Amygdala (tissue), 56 donors: ENCODE measurements around the gene RNF208.

Source experiments
- DNase-seq, 56 donors: peaks; one replicate each; lab custom pipeline; 2025; lab: John Stamatoyannopoulos, UW

Gene RNF208, protein sequence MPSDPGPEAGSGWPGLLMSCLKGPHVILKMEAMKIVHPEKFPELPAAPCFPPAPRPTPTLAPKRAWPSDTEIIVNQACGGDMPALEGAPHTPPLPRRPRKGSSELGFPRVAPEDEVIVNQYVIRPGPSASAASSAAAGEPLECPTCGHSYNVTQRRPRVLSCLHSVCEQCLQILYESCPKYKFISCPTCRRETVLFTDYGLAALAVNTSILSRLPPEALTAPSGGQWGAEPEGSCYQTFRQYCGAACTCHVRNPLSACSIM

DNA sequence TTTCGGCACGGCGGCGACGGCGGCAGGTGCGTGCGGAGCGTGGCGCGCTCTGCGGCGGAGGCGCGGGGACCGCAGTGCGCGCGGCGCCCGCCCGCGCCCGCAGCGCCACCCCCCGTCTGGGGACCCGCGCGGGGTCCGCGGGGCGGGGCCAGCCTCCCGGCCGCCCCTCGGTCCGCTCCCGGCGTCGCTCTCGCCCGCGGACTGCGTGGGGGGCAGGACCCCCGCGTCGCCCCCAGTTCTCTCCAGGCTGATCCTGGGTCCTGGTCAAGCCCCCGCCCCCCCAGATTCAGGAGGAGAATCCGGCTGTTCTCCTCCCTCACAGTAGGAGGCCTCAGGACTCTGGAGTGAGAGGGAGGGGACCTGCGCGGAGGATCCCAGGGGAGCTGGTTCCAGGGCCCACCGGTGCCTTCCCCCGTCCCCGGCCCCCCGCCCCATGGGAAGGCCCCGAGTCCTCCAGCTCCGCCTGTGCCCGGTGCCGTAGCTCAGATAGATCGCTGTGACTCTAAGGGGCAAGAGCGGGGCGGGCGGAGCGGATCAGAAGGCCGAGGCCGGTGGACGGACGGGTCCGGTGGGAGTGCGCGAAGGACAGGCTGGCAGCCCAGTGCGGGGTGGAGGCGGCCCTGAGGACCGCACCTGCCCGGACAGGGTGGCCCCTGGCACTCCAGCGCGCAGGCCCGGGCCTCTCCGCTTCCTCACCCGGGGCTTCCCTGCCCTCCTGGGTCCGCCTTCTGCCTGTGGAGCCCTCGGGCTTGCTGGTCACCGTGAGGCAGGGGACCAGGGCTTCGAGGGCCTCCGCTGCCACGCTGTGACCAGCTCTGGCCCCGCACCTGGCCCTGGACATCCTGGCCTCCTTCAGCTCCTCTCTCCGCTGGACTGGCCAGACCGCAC is at the start of gene RNF208:
TSS of gene RNF208 (minus strand) at position 51 of the 888 bp plus-strand sequence. CDS start 1,028 bp downstream, outside the sequence.
- peak in 8 of 56 donors; percentile 24 to 62 (median 46) for DNase-seq

DNA sequence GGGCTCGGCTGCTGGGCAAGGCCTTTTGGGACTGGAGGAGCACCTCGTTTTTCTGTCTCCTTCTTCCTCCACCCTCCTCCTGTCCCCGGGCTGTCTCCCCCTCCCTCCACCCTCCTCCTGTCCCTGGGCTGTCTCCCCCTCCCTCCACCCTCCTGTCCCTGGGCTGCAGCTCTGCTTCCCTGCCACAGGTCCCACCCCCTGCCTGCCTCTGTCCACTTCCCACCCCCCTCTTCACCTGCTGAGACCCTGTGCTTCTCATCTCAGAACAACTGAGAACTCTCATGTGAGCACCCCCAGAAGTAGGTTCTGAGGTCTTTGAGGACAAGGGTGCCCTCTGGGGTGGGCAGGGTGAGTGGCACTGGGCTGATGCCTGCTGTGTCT is 49.6 kb upstream of the RNF208 start:
- no peak for DNase-seq

DNA sequence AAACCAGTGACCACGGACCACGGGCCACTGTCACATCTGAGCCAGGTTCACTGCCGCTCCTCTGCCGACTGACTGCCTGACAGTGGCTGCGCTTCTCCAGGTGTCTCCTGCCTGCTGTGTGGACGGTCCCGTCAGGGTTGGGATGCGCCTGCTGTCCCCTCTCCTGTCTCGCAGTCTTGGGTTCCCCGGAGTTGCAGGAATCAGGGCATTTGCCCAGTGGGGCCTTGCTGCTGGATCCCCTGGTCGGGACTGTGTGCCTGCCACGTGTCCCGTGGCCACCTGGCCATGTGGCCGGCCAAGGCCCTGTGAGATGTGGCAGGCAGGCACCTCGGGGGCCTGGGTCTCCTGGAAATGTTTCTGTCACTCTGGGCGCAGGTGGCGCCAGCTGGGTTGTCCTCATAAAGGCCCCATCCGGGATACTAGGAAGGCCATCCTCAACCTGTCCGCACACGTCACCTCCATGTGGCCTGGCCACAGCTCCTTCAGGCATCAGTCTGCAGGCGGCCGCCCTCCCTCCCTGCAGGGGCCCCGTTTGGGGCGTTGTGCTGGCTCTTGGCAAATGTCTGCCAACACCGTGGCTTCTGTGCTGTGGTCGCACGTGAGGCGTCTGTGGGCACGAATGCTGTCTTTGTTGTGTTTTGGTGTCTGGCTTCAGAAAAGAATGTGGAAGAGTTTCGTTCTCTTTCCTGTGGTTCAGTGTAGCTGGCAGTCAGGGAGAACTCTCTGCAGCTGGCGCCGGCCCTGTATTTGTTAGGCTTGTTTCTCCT is 49.1 kb upstream of the RNF208 start:
- no peak for DNase-seq

DNA sequence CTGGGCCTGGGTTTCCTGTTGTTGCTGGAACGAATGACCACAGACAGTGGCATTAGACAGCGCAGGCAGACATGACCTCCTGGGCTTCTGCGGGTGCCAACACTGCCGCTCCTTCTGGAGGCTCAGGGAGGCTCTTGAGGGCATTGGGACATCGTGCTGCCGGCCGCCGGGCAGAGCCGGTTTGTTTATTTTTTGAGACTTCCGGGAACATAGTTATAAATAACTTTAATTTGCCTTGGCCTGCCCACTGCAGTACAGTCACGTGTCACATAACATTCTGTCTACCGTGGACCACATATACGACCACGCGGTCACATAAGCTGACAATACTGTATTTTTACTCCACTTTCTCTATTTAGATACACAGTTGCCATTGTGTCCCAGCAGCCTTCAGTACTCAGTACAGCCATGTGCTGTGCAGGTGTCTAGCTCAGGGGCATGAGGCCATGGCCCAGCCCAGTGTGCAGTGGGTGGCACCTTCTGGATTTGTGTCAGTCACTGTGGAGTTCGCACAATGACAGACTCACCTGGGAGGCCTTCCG is 47.3 kb upstream of the RNF208 start:
- no peak for DNase-seq

DNA sequence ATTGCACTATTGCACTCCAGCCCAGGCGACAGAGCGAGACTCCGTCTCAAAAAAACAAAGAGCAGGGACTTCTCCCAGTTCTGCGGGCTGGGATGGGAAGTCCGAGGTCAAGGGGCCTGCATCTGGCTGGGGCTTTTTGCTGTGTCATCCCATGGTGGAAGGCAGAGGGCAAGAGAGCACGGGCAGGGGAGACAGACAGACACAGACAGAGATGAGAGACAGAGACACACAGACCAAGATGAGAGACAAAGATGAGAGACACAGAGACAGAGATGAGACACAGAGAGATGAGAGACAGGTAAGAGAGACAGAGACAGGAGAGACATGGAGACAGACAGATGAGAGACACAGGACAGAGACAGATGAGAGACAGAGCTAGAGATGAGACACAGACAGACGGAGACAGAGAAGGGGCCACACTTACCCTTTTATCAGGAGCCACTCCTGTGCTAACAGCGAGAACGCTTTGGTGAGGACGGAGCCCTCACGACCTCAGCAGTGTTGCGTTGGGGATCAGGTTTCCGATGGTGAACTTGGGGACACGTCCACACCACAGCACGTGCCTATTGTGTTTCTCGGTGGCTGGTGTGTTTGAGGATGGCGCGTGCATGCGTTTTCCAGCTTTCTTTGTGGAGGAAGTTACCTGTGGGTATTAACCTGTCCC is 46.6 kb upstream of the RNF208 start:
- no peak for DNase-seq

DNA sequence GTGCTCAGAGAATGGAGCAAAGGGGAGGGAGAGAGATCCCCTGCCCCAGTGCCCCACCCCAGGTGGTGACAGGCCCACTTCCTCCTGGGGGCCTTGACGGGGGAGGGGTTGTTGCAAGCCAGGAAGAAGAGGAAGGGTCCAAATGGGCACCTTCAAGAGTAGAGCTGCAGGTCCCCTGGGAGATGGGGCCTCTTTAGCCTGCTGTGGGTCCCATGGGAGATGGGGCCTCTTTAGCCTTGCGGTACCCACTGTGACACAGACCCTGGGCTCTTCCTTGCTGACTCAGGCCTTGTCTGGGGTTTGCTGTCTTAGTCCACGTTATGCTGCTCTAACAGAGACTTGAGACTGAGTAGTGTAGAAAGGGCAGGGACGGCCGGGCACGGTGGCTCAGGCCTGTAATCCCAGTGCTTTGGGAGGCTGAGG is 45.9 kb upstream of the RNF208 start:
- DNase-seq, result no peak

DNA sequence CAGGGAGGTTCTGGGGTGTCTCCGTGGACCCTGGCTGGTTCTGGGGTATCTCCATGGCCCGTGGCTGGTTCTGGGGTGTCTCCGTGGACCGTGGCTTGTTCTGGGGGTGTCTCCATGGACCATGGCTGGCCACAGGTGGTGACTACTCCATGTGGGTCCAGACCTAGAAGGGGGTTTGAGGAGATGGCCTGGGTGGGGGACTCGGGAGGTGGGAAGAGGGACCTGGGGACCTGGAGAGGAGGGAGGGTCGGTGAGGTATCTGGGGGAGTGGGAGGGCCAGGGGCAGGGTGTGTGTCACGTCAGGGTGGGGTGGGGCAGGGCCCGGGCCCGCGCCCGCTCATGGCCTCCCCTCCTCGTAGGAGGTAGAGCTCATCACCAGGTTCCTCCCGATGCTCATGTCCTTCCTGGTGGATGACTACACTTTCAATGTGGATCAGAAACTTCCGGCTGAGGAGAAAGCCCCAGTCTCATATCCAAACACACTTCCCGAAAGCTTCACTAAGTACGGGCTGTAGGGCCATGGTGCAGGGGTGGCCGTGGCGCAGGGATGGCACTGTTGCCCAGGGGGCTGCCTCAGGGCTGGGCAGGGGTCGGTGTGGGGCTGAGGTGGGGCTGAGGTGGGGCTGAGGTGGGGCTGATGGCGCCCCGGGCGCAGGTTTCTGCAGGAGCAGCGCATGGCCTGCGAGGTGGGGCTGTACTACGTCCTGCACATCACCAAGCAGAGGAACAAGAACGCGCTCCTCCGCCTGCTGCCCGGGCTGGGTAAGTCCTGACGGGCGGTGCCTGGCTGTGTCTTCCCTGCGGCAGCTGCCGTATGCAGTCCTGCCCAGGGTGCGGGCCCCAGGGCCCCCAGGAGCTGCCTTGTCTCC is 44.8 kb upstream of the RNF208 start:
- DNase-seq, result no peak

DNA sequence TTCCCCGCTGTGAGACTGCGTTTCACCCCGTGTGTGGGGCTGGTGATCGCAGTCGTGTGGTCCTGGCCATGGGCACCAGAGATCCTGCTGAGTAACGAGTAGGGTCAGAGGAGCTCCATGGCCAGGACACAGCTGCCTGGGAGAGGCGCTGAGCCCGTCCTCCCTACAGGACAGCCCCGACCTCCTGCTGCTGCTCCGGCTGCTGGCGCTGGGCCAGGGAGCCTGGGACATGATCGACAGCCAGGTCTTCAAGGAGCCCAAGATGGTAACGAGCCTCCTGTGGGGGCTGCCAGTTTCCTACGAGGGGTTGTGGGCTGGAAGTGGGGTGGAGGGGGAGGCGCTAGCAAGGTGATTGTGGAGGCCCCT is 44.1 kb upstream of the RNF208 start:
- no peak for DNase-seq

DNA sequence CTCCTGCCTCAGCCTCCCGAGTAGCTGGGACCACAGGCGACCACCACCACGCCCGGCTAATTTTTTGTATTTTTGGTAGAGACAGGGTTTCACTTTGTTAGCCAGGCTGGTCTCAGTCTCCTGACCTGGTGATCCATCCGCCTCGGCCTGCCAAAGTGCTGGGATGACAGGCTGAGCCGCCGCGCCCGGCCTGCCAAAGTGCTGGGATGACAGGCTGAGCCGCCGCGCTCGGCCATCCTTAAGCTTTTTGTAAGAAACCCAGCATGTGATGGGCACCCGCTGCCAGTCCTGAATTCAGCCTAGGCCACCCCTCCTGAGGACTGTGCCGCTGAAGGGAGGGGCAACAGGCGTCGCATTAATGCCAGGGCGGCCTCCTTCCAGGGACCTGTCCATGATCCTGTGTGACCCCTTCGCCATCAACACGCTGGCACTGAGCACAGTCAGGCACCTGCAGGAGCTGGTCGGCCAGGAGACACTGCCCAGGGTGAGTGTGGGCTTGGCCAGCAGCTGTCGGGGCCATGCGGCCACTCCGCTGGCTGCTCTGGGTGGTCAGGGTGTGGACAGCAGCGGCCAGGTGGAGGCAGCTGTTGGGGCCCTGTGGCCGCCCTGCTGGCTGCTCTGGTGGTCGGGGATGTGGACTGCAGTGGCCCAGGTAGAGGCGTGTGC is 43.6 kb upstream of the RNF208 start:
- DNase-seq, result no peak

DNA sequence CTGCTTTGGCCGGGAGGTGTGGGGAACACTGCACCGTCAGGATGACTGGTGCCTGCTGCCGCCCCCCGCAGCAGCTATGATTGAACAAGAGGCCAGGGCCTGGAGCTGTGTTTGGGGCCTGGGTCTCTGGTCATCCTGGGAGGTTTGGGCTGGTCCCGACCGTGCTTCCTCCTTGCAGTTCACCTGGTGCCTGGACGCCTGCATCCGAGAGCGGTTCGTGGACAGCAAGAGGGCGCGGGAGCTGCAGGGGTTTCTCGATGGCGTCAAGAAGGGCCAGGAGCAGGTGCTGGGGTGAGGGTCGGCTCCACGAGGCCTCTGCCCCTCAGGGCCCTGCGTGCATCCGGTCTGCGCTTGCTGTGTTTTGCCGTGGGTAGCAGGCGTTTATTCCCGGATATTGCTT is 42.0 kb upstream of the RNF208 start:
- DNase-seq, result no peak

DNA sequence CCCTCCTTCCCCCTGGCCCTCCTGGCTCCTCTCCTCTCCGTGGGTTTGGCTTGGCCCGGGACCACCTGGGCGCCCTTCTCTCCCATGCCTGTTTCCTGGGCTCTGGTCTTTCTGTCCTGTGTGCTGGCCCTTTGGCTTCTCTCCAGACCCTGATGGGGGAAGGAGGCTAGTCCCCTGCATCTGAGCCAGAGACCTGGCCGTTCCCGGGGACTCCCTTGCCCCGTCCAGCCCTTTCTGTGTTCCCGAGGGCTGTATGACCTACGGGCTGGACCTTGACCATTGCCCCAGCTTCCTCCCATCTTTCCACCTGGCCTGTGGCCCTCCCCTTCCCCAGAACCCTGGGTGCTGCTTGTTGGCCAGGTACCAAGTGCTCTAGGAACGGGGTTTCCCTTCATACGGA is 41.5 kb upstream of the RNF208 start:
- DNase-seq, result no peak

DNA sequence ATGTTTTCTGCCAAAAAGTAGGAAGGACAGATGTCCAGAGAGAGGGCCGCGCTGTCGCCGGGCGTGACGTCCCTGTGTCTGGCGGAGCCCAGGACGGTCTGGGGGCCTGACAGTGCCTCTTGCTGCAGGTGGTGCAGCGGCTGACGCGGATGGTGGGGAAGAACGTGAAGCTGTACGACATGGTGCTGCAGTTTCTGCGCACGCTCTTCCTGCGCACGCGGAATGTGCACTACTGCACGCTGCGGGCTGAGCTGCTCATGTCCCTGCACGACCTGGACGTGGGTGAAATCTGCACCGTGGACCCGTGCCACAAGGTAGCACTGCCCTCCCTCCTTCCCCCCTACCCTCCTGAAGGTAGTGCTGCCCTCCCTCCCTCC is 40.9 kb upstream of the RNF208 start:
- no peak for DNase-seq

DNA sequence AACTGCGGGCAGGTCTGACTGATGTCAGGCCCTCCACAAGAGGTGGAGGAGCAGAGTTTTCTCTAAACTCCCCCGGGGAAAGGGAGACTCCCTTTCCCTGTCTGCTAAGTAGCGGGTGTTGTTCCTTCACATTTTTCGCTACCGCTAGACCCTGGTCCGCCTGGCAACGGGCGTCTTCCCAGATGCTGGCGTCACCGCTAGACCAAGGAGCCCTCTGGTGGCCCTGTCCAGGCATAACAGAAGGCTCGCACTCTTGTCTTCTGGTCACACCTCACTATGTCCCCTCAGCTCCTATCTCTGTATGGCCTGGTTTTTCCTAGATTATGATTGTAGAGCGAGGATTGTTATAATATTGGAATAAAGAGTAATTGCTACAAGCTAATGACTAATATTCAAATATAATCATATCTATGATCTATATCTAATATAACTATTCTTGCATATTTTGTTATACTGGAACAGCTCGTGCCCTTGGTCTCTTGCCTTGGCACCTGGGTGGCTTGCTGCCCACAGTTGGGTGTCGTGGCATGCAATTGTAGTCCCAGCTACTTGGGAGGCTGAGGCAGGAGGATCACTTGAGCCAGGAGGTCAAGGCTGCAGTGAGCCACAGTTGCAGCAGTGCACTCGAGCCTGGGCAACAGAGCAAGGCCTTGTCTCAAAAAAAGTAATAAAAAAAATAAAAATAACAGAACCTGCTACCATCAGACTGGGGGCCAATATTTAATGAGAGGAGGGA is 40.3 kb upstream of the RNF208 start:
- peak in 8 of 56 donors; percentile 11 to 41 (median 30) for DNase-seq

DNA sequence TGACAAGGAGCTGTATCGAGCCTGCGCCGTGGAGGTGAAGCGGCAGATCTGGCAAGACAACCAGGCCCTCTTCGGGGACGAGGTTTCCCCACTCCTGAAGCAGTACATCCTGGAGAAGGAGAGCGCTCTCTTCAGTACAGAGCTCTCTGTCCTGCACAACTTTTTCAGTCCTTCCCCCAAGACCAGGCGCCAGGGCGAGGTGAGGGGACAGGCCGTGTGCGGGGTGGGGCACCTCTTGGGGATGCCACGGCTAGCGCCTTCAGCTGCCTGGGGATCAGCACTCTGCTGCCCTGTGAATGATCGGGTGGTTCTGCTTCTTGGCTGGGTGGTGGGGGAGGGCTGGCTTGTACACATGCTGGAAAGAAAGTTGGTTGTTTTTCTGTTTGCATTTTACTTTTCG is 34.8 kb upstream of the RNF208 start:
- no peak for DNase-seq

DNA sequence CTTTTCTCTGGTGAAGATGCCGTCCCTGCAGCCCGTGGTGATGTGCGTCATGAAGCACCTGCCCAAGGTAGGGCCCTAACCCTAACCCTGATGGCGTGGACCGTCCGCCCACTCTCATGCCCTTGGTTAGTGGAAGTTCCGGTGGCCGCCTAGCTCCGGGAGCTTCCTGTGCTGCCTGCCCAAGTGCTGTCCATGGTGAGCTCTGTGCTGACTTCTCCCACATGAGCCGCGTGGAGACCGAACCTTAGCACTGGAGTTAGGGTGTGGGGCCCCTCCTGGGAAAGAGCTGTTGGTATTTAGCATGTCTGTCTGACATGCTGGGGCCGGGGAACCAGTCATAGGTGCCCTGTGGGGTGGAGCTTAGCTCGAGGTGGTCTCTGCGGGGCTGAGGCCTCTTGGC is 34.3 kb upstream of the RNF208 start:
- DNase-seq, result no peak

DNA sequence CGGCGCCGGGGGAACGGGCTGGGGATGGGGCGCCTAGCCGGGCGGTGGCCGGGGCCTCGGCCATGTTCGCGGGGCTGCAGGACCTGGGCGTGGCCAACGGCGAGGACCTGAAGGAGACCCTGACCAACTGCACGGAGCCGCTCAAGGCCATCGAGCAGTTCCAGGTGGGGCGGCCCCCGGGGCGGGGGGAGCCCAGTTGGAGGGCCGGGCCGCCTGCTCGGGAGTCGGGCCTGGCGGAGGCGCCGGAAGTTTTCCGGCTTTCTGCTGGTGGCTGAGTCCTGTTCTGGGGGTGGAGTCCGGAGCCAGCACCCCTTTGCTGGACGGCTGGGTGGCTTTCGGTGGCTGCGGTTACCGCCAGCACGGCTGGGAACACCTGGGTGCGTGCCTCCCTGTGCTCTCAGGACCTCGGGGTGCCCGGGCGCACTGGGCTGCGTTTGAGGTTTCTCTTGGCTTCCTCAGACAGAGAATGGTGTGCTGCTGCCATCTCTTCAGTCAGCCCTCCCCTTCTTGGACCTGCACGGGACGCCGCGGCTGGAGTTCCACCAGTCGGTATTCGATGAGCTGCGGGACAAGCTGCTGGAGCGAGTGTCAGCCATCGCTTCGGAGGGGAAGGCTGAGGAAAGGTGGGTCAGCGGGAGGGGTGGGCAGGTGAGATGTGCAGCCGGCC is 33.5 kb upstream of the RNF208 start:
- DNase-seq, result no peak

DNA sequence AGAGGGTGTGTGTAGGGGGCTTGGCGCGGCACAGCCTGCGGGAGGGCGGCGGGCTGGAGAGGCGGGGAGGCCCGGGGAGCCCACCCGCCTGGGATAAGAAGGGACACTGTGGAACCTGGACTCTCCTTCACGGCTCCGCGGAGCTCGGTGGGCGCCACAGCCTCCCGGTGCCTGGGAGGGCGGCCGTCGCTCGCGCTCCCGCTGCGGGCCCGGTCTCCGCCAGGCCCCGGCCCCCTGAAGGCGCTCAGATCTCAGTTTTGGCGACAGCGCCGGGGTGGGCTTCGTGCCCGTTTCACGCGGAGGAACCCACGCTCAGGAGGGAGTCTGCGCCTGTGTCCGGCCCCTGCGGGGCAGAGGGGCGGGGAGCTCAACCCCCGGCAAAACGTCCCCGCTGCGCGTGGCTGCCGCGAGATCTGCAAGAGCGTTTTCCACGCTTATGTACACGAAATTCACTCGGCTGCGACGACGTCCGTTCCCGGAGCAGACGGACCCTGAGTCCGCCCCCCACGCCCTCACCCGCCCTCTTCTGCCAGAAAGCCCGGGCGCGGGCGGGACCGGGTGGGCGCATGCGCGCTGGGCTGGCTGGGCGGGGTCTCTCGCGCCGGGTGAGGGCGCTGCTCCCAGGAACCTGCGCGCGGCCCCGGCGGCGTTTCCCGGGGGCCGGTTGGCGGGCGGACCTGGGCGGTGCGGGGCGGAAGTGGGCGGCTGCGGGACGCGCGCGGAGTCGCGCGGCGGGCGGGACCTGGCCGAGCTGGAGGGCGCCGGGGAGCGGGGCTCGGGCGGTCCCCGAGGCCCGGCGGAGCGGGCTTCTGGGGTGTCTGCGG is 32.8 kb upstream of the RNF208 start, which contains the start of gene NELFB:
TSS of gene NELFB (plus strand) at position 704 of the 824 bp plus-strand sequence.
- peak; percentile 27 to 96 (median 86) for DNase-seq
